OCI-LY1 (cell line): ENCODE data around the gene SSRP1.

Experiments used
- H2AFZ ChIP-seq: fragments of 200-600 bp; sonication (generic), shearing (Covaris generic); 2 replicates; pipeline ENCODE4 v1.6.0; 2014; ENCODE audit warnings: antibody characterized with exemption, mild to moderate bottlenecking, low read length
- H3F3A ChIP-seq: fragments of 200-600 bp; sonication (generic), shearing (Covaris generic); 2 replicates; pipeline ENCODE4 v1.6.0; 2014; ENCODE audit warnings: mild to moderate bottlenecking, antibody characterized with exemption, low read length, moderate library complexity; ENCODE audit not compliant: insufficient read depth
- H3K27ac ChIP-seq: fragments of 200-600 bp; sonication (generic); 2 replicates; pipeline ENCODE4 v1.5.1; 2014; ENCODE audit warnings: low read length, mixed run types, mild to moderate bottlenecking, low read depth; ENCODE audit not compliant: poor library complexity, severe bottlenecking
- H3K27me3 ChIP-seq: fragments of 200-600 bp; sonication (generic); 2 replicates; pipeline ENCODE4 v1.6.0; 2014; ENCODE audit warnings: antibody characterized with exemption, mild to moderate bottlenecking, low read length, moderate library complexity; ENCODE audit not compliant: insufficient read depth
- H3K36me3 ChIP-seq: fragments of 200-600 bp; sonication (generic); 2 replicates; pipeline ENCODE4 v1.6.1; 2014; ENCODE audit warnings: mild to moderate bottlenecking, antibody characterized with exemption, low read length, moderate library complexity, mixed read lengths; ENCODE audit not compliant: insufficient read depth
- H3K4me1 ChIP-seq: fragments of 200-600 bp; sonication (generic); 2 replicates; pipeline ENCODE4 v1.5.1; 2014; ENCODE audit warnings: mild to moderate bottlenecking, low read length, moderate library complexity; ENCODE audit not compliant: insufficient read depth, severe bottlenecking
- H3K4me2 ChIP-seq: fragments of 200-600 bp; sonication (generic), shearing (Covaris generic); 2 replicates; pipeline ENCODE4 v1.6.1; 2014; ENCODE audit warnings: low read length
- H3K4me3 ChIP-seq: fragments of 200-600 bp; sonication (generic); 2 replicates; pipeline ENCODE4 v1.5.1; 2014; ENCODE audit warnings: low read length, low read depth, mild to moderate bottlenecking, mixed read lengths; ENCODE audit not compliant: poor library complexity, severe bottlenecking
- H3K79me2 ChIP-seq: fragments of 200-600 bp; shearing (Covaris generic); 2 replicates; pipeline ENCODE4 v1.6.1; 2016; ENCODE audit warnings: mixed run types, low read length, mixed read lengths; ENCODE audit not compliant: insufficient read depth
- H3K9ac ChIP-seq: fragments of 200-600 bp; sonication (generic), shearing (Covaris generic); 2 replicates; pipeline ENCODE4 v1.6.1; 2014; ENCODE audit warnings: mild to moderate bottlenecking, low read length, mixed read lengths
- H3K9me2 ChIP-seq: fragments of 200-600 bp; sonication (generic), shearing (Covaris generic); 2 replicates; pipeline ENCODE4 v1.6.1; 2014; ENCODE audit warnings: low read depth, mild to moderate bottlenecking, low read length, mixed read lengths
- H3K9me3 ChIP-seq: fragments of 200-600 bp; shearing (Covaris generic); 2 replicates; pipeline ENCODE4 v1.6.1; 2014; ENCODE audit warnings: low read length, mixed read lengths
- H4K20me1 ChIP-seq: fragments of 200-600 bp; sonication (generic), shearing (Covaris generic); 2 replicates; pipeline ENCODE4 v1.6.0; 2016; ENCODE audit warnings: mild to moderate bottlenecking, low read length; ENCODE audit not compliant: insufficient read depth
- CTCF ChIP-seq: fragments of 200-600 bp; sonication (generic), shearing (Covaris generic); IDR thresholded peaks from 2 replicates; pipeline ENCODE4 v1.5.1; 2017; ENCODE audit warnings: mild to moderate bottlenecking, antibody characterized with exemption, low read length, moderate library complexity, mixed read lengths
- EZH2 ChIP-seq: fragments of 200-600 bp; sonication (generic), shearing (Covaris generic); IDR thresholded peaks from 2 replicates; pipeline ENCODE4 v1.8.0; 2017; ENCODE audit warnings: borderline replicate concordance, mixed run types, mild to moderate bottlenecking, antibody characterized with exemption, low read length, moderate library complexity, mixed read lengths

SSRP1 gene

GRCh38 chr11:57359396-57359795 lies 23.7 kb upstream of the SSRP1 start:
- Histone ChIP-seq H2AFZ (no peak overlapping the region), H3K4me2 (no peak overlapping the region), H3K36me3 (no peaks in the 10 kb centered on the region), H3K27ac (no peak overlapping the region), H4K20me1 (no peaks in the 10 kb centered on the region), H3K9me3 (no peaks in the 10 kb centered on the region), H3K4me1 (no peaks in the 10 kb centered on the region), H3K27me3 (no peaks in the 10 kb centered on the region), H3K9me2 (no peaks in the 10 kb centered on the region), H3K9ac (no peak overlapping the region), H3K79me2 (no peaks in the 10 kb centered on the region), H3F3A (no peaks in the 10 kb centered on the region), H3K4me3 (no peak overlapping the region)
- TF ChIP-seq CTCF: no peak
- no peak for TF ChIP-seq EZH2

GRCh38 chr11:57358991-57359390 lies 23.3 kb upstream of the SSRP1 start:
- Histone ChIP-seq H3K4me3 (no peak overlapping the region), H3K4me1 (no peaks in the 10 kb centered on the region), H4K20me1 (no peaks in the 10 kb centered on the region), H3K9me3 (no peaks in the 10 kb centered on the region), H3K4me2 (no peak overlapping the region), H3K9ac (no peak overlapping the region), H3F3A (no peaks in the 10 kb centered on the region), H3K36me3 (no peaks in the 10 kb centered on the region), H3K9me2 (no peaks in the 10 kb centered on the region), H3K27ac (no peak overlapping the region), H2AFZ (no peak overlapping the region), H3K79me2 (no peaks in the 10 kb centered on the region), H3K27me3 (no peaks in the 10 kb centered on the region)
- no peak for TF ChIP-seq EZH2
- no peak for TF ChIP-seq CTCF

GRCh38 chr11:57358543-57358961 lies 22.9 kb upstream of the SSRP1 start:
- Histone ChIP-seq H4K20me1 (no peaks in the 10 kb centered on the region), H3K9me3 (no peaks in the 10 kb centered on the region), H2AFZ (no peak overlapping the region), H3K4me2 (no peak overlapping the region), H3K27ac (no peak overlapping the region), H3K4me3 (no peak overlapping the region), H3K79me2 (no peaks in the 10 kb centered on the region), H3K4me1 (no peaks in the 10 kb centered on the region), H3K9me2 (no peaks in the 10 kb centered on the region), H3K27me3 (no peaks in the 10 kb centered on the region), H3K36me3 (no peaks in the 10 kb centered on the region), H3K9ac (no peak overlapping the region), H3F3A (no peaks in the 10 kb centered on the region)
- TF ChIP-seq EZH2 (no peak), CTCF (no peak)
